CD4-positive, alpha-beta T cell (primary cell): ENCODE measurements around the gene UBALD1. TPM values are rescaled to one million over a fixed set of nuclear protein-coding genes. Genes with fewer than 3 reads are reported as not detected.
"Not testable (repeated sequence)": the region's sequence is repeated elsewhere in the genome, so short reads cannot be mapped to it uniquely, and the experiment has no call there.

Source experiments
- ATAC-seq: fragments of 200-7000 bp; cut with Tn5 transposase; one replicate; pipeline ENCODE4 v1.10.0; 2022; ENCODE audit warnings: mild to moderate bottlenecking; ENCODE audit not compliant: poor library complexity
- CTCF ChIA-PET: fragments of 350-600 bp; sonication (Branson Sonifier 250); formaldehyde crosslinking; loops from one replicate; lab custom pipeline; 2021; ENCODE audit warnings: antibody characterized with exemption, inconsistent platforms; lab: Charles Lee
- POLR2A ChIA-PET: fragments of 350-600 bp; sonication (Branson Sonifier 250); formaldehyde crosslinking; loops from one replicate; lab custom pipeline; 2021; ENCODE audit warnings: antibody characterized with exemption, inconsistent platforms; lab: Charles Lee
- DNase-seq, 14 experiments: peaks; one replicate each; pipeline ENCODE4 v3.0.0-alpha.2; 2013 to 2020; ENCODE audit warnings: mixed read lengths in 2 of 14
- H3K27ac ChIP-seq, 2 donors: one replicate each; pipeline versions ENCODE4 v1.5.1 to v1.7.0; 2013; ENCODE audit warnings: low read length in 2 of 2, low read depth in 1 of 2, mild to moderate bottlenecking in 1 of 2
- H3K27me3 ChIP-seq, 2 experiments: 1 replicate in 1 of 2; 2 replicates in 1 of 2; pipeline versions ENCODE4 v1.6.1 to v1.7.0; 2013; ENCODE audit warnings: low read length in 2 of 2, control low read depth in 1 of 2, mild to moderate bottlenecking in 1 of 2, moderate library complexity in 1 of 2; ENCODE audit not compliant: insufficient read depth in 2 of 2, control insufficient read depth in 1 of 2
- H3K36me3 ChIP-seq: one replicate; pipeline ENCODE4 v1.6.1; 2013; ENCODE audit warnings: low read length, control low read depth; ENCODE audit not compliant: insufficient read depth
- H3K4me1 ChIP-seq: one replicate; pipeline ENCODE4 v1.6.1; 2013; ENCODE audit warnings: low read length, control low read depth; ENCODE audit not compliant: insufficient read depth
- H3K4me3 ChIP-seq: one replicate; pipeline ENCODE4 v1.5.1; 2013; ENCODE audit warnings: mild to moderate bottlenecking, low read length, moderate library complexity
- H3K9me3 ChIP-seq, 2 experiments: 1 replicate in 1 of 2; 2 replicates in 1 of 2; pipeline versions ENCODE4 v1.6.1 to v1.7.0; 2013; ENCODE audit warnings: low read length in 2 of 2, mild to moderate bottlenecking in 2 of 2, control low read depth in 1 of 2, moderate library complexity in 1 of 2; ENCODE audit not compliant: control insufficient read depth in 1 of 2, insufficient read depth in 1 of 2
- H3K27ac Mint-ChIP-seq: one replicate; pipeline ENCODE4 v1.8.0; 2020; ENCODE audit warnings: mixed read lengths
- H3K27me3 Mint-ChIP-seq: one replicate; pipeline ENCODE4 v1.8.0; 2021; ENCODE audit warnings: mixed read lengths
- H3K36me3 Mint-ChIP-seq: one replicate; pipeline ENCODE4 v1.8.0; 2021; ENCODE audit warnings: low read depth, mixed read lengths
- H3K4me1 Mint-ChIP-seq: one replicate; pipeline ENCODE4 v1.8.0; 2021; ENCODE audit warnings: low read depth, mixed read lengths
- H3K4me3 Mint-ChIP-seq: one replicate; pipeline ENCODE4 v1.8.0; 2020; ENCODE audit warnings: mild to moderate bottlenecking, mixed read lengths
- H3K9me3 Mint-ChIP-seq: one replicate; pipeline ENCODE4 v1.8.0; 2020; ENCODE audit warnings: mixed read lengths
- intact Hi-C, 2 experiments: fragments of 100-400 bp; cut with DNase I in 1 of 2; cut with micrococcal nuclease in 1 of 2; formaldehyde crosslinking; loops; one replicate each; pipeline versions ENCODE4 v1.15.1 to v1.9.0; 2023 to 2025; cut with DNase I, micrococcal nuclease
- total RNA-seq, 174 experiments: library from RNA in 2 of 174; stranded (reverse) in 2 of 174; gene quantifications; one replicate each; pipeline ENCODE4 v1.2.3 and lab custom pipeline; 2021 to 2026
- TF ChIP-seq, protein P1 (sequence below): fragments of 200-600 bp; IDR thresholded peaks from one replicate; pipeline ENCODE4 v1.8.0; 2022; ENCODE audit warnings: antibody characterized with exemption, mild to moderate bottlenecking

Gene UBALD1
- total RNA-seq, 2 experiments from 2014 or later, result 17.5 to 19.3 TPM

DNA sequence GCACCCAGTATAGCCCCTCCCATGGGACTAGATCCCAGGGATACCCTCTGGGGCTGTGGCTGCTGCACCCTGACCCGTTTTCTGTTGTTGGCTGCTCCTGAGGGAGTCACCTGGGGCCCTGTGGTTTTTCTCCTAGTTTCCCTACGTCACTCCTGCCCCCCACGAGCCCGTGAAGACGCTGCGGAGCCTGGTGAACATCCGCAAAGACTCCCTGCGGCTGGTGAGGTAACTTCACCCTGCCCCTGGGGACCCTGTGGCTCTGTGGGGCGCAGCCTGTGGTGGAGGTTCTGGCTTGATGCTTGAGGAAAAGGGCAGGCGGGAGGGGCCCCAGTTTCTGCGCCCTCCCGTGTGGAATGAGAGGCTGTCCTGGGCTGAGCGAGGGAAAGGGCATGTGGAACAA, 37.1 kb upstream of the UBALD1 start:
- Mint-ChIP-seq H3K9me3 (no peaks in the 10 kb centered on the region), H3K36me3 (peaks cover 65% of the 10 kb centered on the region), H3K27me3 (no peaks in the 10 kb centered on the region), H3K4me1 (peaks cover 31% of the 10 kb centered on the region), H3K27ac (no peak overlapping the region), H3K4me3 (no peak overlapping the region)
- ATAC-seq (no peak), DNase-seq (peak in 1 of 14 experiments; percentile 2)
- Histone ChIP-seq H3K9me3 (no peaks in the 10 kb centered on the region), H3K4me3 (no peak overlapping the region), H3K27ac (no peak overlapping the region), H3K4me1 (peaks cover 35% of the 10 kb centered on the region), H3K27me3 (no peaks in the 10 kb centered on the region), H3K36me3 (peaks cover 49% of the 10 kb centered on the region)
- intact Hi-C loops, result loop anchor here (2.0 to 5.0 kb wide), 3 partner anchors 27 to 40 kb away; partner anchors contain the start of genes MGRN1 (in 1 of the 2) and NUDT16L1 (in 1 of the 2)
- POLR2A ChIA-PET, result interaction anchor here (0.5 to 0.7 kb wide), 2 partner anchors 40 to 83 kb away, joined by 3 read pairs; partner anchors contain the start of gene DNAAF8
- TF ChIP-seq, protein P1, sequence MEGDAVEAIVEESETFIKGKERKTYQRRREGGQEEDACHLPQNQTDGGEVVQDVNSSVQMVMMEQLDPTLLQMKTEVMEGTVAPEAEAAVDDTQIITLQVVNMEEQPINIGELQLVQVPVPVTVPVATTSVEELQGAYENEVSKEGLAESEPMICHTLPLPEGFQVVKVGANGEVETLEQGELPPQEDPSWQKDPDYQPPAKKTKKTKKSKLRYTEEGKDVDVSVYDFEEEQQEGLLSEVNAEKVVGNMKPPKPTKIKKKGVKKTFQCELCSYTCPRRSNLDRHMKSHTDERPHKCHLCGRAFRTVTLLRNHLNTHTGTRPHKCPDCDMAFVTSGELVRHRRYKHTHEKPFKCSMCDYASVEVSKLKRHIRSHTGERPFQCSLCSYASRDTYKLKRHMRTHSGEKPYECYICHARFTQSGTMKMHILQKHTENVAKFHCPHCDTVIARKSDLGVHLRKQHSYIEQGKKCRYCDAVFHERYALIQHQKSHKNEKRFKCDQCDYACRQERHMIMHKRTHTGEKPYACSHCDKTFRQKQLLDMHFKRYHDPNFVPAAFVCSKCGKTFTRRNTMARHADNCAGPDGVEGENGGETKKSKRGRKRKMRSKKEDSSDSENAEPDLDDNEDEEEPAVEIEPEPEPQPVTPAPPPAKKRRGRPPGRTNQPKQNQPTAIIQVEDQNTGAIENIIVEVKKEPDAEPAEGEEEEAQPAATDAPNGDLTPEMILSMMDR, result no peak
- CTCF ChIA-PET, result no interaction called here

DNA sequence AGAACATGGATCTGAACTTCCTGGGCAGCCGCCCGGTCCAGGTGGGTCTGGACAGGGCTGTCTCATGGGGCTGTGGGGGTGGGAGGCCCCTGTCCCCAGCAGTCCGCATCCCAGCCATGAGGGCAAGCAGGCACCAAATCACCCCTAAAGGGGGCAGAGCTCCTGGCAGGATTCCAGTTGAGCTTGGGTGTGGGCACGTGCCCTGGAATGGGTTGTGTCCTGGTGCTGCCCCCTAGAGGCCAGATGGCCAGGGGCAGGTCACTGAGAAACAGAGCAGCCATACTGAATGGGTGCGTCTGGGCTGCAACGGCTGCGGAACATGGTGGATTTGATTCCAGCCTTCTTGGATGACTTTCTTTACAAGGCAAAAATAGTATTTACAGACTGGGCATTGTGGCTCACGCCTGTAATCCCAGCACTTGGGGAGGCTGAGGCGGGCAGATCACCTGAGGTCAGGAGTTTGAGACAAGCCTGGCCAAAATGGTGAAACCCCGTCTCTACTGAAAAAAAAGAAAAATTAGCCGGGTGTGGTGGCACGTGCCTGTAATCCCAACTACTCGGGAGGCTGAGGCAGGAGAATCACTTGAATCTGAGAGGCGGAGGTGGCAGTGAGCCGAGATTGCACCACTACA, 35.9 kb upstream of the UBALD1 start:
- CTCF ChIA-PET, result interaction anchor here (0.6 to 1.9 kb wide), 11 partner anchors 10 to 306 kb away, joined by 3 to 10 read pairs (median 4); partner anchors contain the start of gene MGRN1
- not testable (repeated sequence) for H3K9me3 Mint-ChIP-seq, H3K4me3 ChIP-seq, H3K9me3 ChIP-seq, H3K27me3 Mint-ChIP-seq, H3K27me3 ChIP-seq, H3K27ac ChIP-seq
- ATAC-seq (peak; percentile 71), DNase-seq (peak; percentile 52 to 90 (median 70))
- peaks cover 41% of the 10 kb centered on the region for H3K36me3 ChIP-seq
- intact Hi-C loops, result loop anchor here (2.0 to 5.0 kb wide), 3 partner anchors 26 to 42 kb away; partner anchors contain the start of genes MGRN1 (in 1 of the 2) and NUDT16L1 (in 1 of the 2)
- Mint-ChIP-seq H3K4me3 (peak overlapping the region; percentile 38), H3K4me1 (peaks cover 42% of the 10 kb centered on the region), H3K27ac (peak overlapping the region; percentile 71), H3K36me3 (peaks cover 58% of the 10 kb centered on the region)
- POLR2A ChIA-PET, result interaction anchor here (0.7 to 1.8 kb wide), 5 partner anchors 11 to 442 kb away, joined by 3 to 7 read pairs (median 4); partner anchors contain the start of gene MGRN1
- TF ChIP-seq, protein P1, result peak; percentile 86
- H3K4me1 ChIP-seq, result peaks cover 43% of the 10 kb centered on the region

DNA sequence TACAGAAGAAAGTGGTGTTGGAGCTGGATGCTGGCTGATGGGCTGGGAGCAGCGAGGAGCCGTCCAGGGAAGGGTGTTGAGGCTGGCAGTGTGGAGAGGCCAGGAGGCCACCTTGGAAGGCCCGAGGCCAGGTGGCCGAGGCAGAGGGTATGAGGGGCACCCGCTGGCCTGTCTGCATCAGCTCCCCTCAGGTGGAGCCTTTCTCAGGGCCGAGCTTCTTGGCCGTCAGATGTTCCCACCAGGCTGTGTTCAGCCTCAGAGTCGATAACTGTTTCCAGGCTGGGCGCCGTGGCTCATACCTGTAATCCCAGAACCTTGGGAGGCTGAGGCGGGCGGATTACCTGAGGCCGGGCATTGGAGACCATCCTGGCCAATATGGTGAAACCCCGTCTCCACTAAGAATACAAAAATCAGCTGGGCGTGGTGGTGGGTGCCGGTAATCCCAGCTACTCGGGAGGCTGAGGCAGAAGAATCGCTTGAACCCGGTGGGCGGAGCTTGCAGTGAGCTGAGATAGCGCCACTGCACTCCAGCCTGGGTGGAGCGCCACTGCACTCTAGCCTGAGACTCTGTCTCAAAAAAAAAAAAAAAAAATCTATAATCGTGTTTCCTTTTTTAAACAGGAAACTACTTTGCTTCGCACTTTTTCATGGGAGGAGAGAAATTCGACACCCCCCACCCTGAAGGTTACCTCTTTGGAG, 35.2 kb upstream of the UBALD1 start:
- peaks cover 39% of the 10 kb centered on the region for H3K36me3 ChIP-seq
- Mint-ChIP-seq H3K4me1 (peaks cover 47% of the 10 kb centered on the region), H3K4me3 (peak overlapping the region; percentile 38), H3K36me3 (peaks cover 61% of the 10 kb centered on the region), H3K9me3 (no peaks in the 10 kb centered on the region), H3K27ac (peak overlapping the region; percentile 73), H3K27me3 (no peaks in the 10 kb centered on the region)
- H3K4me3 ChIP-seq, result no peak overlapping the region
- POLR2A ChIA-PET, result interaction anchor here (0.7 to 1.8 kb wide), 5 partner anchors 12 to 443 kb away, joined by 3 to 7 read pairs (median 4); partner anchors contain the start of gene MGRN1
- intact Hi-C loops, result loop anchor here (2.0 to 5.0 kb wide), 3 partner anchors 25 to 42 kb away; partner anchors contain the start of genes MGRN1 (in 1 of the 2) and NUDT16L1 (in 1 of the 2)
- TF ChIP-seq, protein P1, result no peak
- peak in 5 of 14 experiments; percentile 1 to 56 (median 37) for DNase-seq
- peaks cover 46% of the 10 kb centered on the region for H3K4me1 ChIP-seq
- CTCF ChIA-PET, result interaction anchor here (0.6 to 1.9 kb wide), 11 partner anchors 11 to 307 kb away, joined by 3 to 10 read pairs (median 4); partner anchors contain the start of gene MGRN1
- H3K27me3 ChIP-seq, result no peaks in the 10 kb centered on the region
- ATAC-seq, result peak; percentile 51
- no peaks in the 10 kb centered on the region for H3K9me3 ChIP-seq
- peak overlapping the region in 1 of 2 donors; percentile 15 for H3K27ac ChIP-seq
